Natural killer cell treated with Interleukin-12 subunit alpha and Interleukin-12 subunit beta and Interleukin-15 and Interleukin-18, amount 100 ng/mL, for 72 hours (primary cell): ENCODE results near the gene PYURF. TPM values are rescaled to one million over a fixed set of nuclear protein-coding genes. Genes with fewer than 3 reads are reported as not detected.

Experiments used
- ATAC-seq, 2 donors: fragments of 150-1000 bp; cut with Tn5 transposase in 1 of 2; sonication (Bioruptor Pico), chemical (Tn5 transposase) in 1 of 2; 2 replicates each; pipeline ENCODE4 v1.10.0; 2021
- DNase-seq: peaks from one replicate; pipeline ENCODE4 v3.0.0; 2022; ENCODE audit warnings: low spot score
- H3K27ac Mint-ChIP-seq, 2 donors: 1 replicate in 1 of 2; 2 replicates in 1 of 2; pipeline ENCODE4 v1.8.0; 2022; ENCODE audit warnings: mixed read lengths in 2 of 2, mild to moderate bottlenecking in 1 of 2, moderate library complexity in 1 of 2
- H3K27me3 Mint-ChIP-seq, 2 donors: 1 replicate in 1 of 2; 2 replicates in 1 of 2; pipeline ENCODE4 v1.8.0; 2022; ENCODE audit warnings: mixed read lengths in 2 of 2
- H3K36me3 Mint-ChIP-seq: one replicate; pipeline ENCODE4 v1.8.0; 2022; ENCODE audit warnings: mixed read lengths
- H3K4me1 Mint-ChIP-seq, 2 donors: 1 replicate in 1 of 2; 2 replicates in 1 of 2; pipeline ENCODE4 v1.8.0; 2022; ENCODE audit warnings: low read depth in 2 of 2, mixed read lengths in 2 of 2, mild to moderate bottlenecking in 1 of 2
- H3K4me3 Mint-ChIP-seq: one replicate; pipeline ENCODE4 v1.8.0; 2022; ENCODE audit warnings: mixed read lengths
- H3K9me3 Mint-ChIP-seq: 2 replicates; pipeline ENCODE4 v1.8.0; 2022; ENCODE audit warnings: mixed read lengths
- total RNA-seq, 2 donors: library from RNA; stranded (reverse); gene quantifications; one replicate each; pipeline ENCODE4 v1.2.3, GENCODE V29; 2022

The PYURF gene
- total RNA-seq, 2 donors from 2014 or later, result 31.3 to 46.3 TPM

GRCh38 chr4:88477229-88477860 is 46.2 kb downstream of the PYURF start:
- ATAC-seq, result no peak
- H3K27me3 Mint-ChIP-seq, result no peaks in the 10 kb centered on the region

More at GRCh38 chr4:88477229-88477860, 46.2 kb downstream of the PYURF start:
- Mint-ChIP-seq H3K36me3 (peaks cover 21% of the 10 kb centered on the region), H3K9me3 (no peaks in the 10 kb centered on the region), H3K27ac (no peak overlapping the region), H3K4me1 (no peaks in the 10 kb centered on the region), H3K4me3 (no peak overlapping the region)
- no peak for DNase-seq

Other genes starting within 250 kb of the PYURF start
- gene PPM1K, start 239.2 kb downstream of the PYURF start, total RNA-seq, result 10 to 100 TPM; 67.1 to 83.9 TPM
- 10 to 100 TPM in 1 of 2 donors, 1 to 10 TPM in 1; 8.0 to 10.9 TPM for gene HERC6, start 144.9 kb downstream of the PYURF start, total RNA-seq
- gene HERC5, start 66.7 kb downstream of the PYURF start, total RNA-seq, result 1 to 10 TPM; 5.8 to 6.4 TPM
- 10 to 100 TPM; 27.9 to 49.6 TPM for gene HERC3, start 68.7 kb upstream of the PYURF start, total RNA-seq
- gene NAP1L5, start 174.1 kb upstream of the PYURF start, total RNA-seq, result 1 to 10 TPM; 4.6 to 7.5 TPM